ENCODE results near the gene NIPSNAP2. TPM values are rescaled to one million over a fixed set of nuclear protein-coding genes. Genes with fewer than 3 reads are reported as not detected.

The NIPSNAP2 gene
- total RNA-seq, 1 experiment from 2014 or later, result 49.5 TPM

DNA sequence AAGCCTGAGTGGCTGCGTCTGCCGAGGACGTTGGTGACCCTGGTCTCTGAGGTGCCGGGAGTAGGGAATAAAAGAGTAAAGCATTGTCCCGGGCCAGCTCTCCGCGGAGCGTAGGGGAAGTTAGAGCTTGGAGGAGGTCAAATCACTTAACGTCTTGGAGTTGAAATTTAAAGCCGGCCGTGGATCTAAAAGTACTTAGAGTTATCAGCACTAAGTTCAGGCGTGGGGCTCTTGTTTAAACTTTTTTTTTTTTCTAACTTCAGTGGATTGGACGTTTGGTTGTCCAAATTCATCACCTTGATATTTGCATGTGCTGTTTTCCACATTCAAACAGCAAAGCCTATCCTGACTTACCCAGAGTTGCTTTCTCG is 700 bp downstream of the NIPSNAP2 start:
- H3K27ac ChIP-seq, result peak overlapping the region; percentile 93

GRCh38 chr7:55965805-55966421 is 1.5 kb downstream of the NIPSNAP2 start:
- Histone ChIP-seq H3K36me3 (peaks cover 14% of the 10 kb centered on the region; the same call in 1 of the 2 replicates), H3K4me1 (replicated peaks) (peaks cover 14% of the 10 kb centered on the region), H3K4me3 (peak overlapping the region; percentile 97; the same call in 1 of the 2 replicates), H3K27ac (no peak overlapping the region; the same call in 1 of the 2 replicates), H3K27me3 (replicated peaks) (no peaks in the 10 kb centered on the region), H3K9me3 (replicated peaks) (no peaks in the 10 kb centered on the region)
- no peak for DNase-seq (ENCODE audit: low read depth in 1 of 2, low spot score in 2 of 2)

More for the DNA sequence above, 700 bp downstream of the NIPSNAP2 start:
- Histone ChIP-seq H3K4me3 (peak overlapping the region; percentile 97), H3K4me1 (replicated peaks) (peaks cover 14% of the 10 kb centered on the region), H3K36me3 (peaks cover 14% of the 10 kb centered on the region; the same call in 1 of the 2 replicates), H3K9me3 (replicated peaks) (no peaks in the 10 kb centered on the region), H3K27me3 (replicated peaks) (no peaks in the 10 kb centered on the region)
- peak in 1 of 2 experiments; percentile 71 for DNase-seq (ENCODE audit: low read depth in 1 of 2, low spot score in 2 of 2)

DNA sequence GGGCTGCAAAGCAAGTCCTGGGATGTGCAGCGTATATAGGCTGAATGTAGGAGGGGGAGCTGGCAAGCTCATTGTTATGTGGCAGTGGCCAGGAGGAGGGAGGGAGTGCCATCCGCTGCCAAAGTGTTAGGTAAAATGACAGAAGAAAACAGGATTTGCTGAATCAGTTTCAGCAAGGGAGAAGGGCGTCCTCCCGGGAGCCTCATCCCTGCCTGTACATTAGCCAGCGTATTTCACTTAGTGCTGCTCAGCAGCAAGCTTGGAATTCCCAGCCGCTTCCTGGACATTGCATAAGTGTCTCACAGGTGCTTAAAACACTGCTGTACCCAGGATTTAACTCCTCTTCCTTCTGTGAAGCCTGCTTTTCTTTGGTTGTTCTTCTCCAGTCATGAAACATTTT is 2.5 kb downstream of the NIPSNAP2 start:
- peaks cover 14% of the 10 kb centered on the region for H3K4me1 ChIP-seq (replicated peaks)
- no peak overlapping the region for H3K27ac ChIP-seq
- no peaks in the 10 kb centered on the region for H3K27me3 ChIP-seq (replicated peaks)
- no peak for DNase-seq (ENCODE audit: low read depth in 1 of 2, low spot score in 2 of 2)
- peaks cover 14% of the 10 kb centered on the region; the same call in 1 of the 2 replicates for H3K36me3 ChIP-seq
- H3K9me3 ChIP-seq (replicated peaks), result no peaks in the 10 kb centered on the region
- no peak overlapping the region for H3K4me3 ChIP-seq

DNA sequence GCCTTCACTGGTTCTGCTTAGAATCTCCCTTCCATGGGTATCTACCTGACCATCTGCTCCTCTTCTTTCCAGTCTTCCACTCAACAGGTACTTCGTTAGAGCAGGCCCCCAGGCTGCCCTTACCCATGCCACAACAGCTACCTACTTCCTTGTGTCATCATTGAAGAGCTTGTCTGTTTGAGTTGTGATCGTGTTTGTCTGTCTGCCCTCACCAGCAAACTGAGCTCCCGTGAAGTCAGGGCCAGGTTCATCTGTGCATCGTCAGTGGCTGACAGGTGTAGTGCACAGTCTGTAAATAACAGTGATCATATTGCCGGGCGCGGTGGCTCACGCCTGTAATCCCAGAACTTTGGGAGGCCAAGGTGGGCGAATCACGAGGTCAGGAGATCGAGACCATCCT is 5.0 kb downstream of the NIPSNAP2 start:
- no peaks in the 10 kb centered on the region for H3K9me3 ChIP-seq (replicated peaks)
- DNase-seq (ENCODE audit: low read depth in 1 of 2, low spot score in 2 of 2), result no peak
- no peak overlapping the region for H3K27ac ChIP-seq
- H3K36me3 ChIP-seq, result peaks cover 14% of the 10 kb centered on the region; the same call in 1 of the 2 replicates
- H3K4me1 ChIP-seq (replicated peaks), result peaks cover 8% of the 10 kb centered on the region
- no peaks in the 10 kb centered on the region for H3K27me3 ChIP-seq (replicated peaks)
- no peak overlapping the region for H3K4me3 ChIP-seq

DNA sequence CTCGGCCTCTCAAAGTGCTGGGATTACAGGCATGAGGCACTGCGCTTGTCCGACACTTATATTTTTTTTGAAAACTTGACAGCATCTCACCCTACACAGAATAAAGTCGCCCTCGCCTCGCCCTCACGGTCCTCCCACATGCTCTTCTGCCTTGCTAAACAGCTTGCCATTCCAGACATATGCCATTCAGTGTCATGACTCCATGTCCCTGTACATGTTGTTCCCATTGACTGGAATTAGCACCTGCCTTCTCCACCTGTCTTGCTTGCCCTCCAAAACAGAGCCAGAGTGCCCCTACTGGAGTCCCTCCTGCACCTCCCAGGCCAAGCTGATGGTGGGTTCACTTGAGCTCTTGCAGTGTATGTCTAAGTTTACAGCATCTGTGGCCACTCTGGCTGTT is 6.2 kb downstream of the NIPSNAP2 start:
- no peaks in the 10 kb centered on the region for H3K27me3 ChIP-seq (replicated peaks)
- no peak for DNase-seq (ENCODE audit: low read depth in 1 of 2, low spot score in 2 of 2)
- H3K4me1 ChIP-seq (replicated peaks), result peaks cover 5% of the 10 kb centered on the region
- no peak overlapping the region for H3K4me3 ChIP-seq
- no peaks in the 10 kb centered on the region for H3K9me3 ChIP-seq (replicated peaks)
- no peak overlapping the region for H3K27ac ChIP-seq
- peaks cover 11% of the 10 kb centered on the region; the same call in 1 of the 2 replicates for H3K36me3 ChIP-seq

DNA sequence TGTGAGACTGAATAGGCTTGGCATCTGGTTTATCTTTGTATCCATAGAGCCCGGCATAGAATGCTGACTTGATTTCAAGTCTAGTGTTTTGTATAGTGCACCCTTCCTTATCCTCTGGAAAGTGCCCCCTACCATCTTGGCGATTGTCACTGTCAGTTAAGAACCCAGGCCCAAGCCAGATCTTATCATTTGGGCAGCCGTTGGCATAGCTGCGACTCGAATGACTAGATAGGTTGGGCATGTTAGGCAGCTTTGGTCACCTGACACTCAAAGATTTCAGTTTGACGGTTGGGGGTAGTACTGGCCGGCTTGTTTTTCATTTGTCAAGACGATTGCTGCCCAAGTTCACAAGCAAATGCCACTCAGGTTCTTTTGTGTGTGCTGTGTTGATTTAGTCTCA is 6.6 kb downstream of the NIPSNAP2 start:
- no peak for DNase-seq (ENCODE audit: low read depth in 1 of 2, low spot score in 2 of 2)
- Histone ChIP-seq H3K9me3 (replicated peaks) (no peaks in the 10 kb centered on the region), H3K4me3 (no peak overlapping the region), H3K27ac (no peak overlapping the region), H3K36me3 (peaks cover 7% of the 10 kb centered on the region; the same call in 1 of the 2 replicates), H3K27me3 (replicated peaks) (no peaks in the 10 kb centered on the region), H3K4me1 (replicated peaks) (peaks cover under 1% of the 10 kb centered on the region)

GRCh38 chr7:55973747-55974250 is 9.4 kb downstream of the NIPSNAP2 start:
- H3K27ac ChIP-seq, result no peak overlapping the region
- no peaks in the 10 kb centered on the region for H3K9me3 ChIP-seq (replicated peaks)
- no peak overlapping the region for H3K4me3 ChIP-seq
- H3K36me3 ChIP-seq, result peaks cover 4% of the 10 kb centered on the region; the same call in 1 of the 2 replicates
- H3K4me1 ChIP-seq (replicated peaks), result no peaks in the 10 kb centered on the region
- H3K27me3 ChIP-seq (replicated peaks), result no peaks in the 10 kb centered on the region
- no peak for DNase-seq (ENCODE audit: low read depth in 1 of 2, low spot score in 2 of 2)

DNA sequence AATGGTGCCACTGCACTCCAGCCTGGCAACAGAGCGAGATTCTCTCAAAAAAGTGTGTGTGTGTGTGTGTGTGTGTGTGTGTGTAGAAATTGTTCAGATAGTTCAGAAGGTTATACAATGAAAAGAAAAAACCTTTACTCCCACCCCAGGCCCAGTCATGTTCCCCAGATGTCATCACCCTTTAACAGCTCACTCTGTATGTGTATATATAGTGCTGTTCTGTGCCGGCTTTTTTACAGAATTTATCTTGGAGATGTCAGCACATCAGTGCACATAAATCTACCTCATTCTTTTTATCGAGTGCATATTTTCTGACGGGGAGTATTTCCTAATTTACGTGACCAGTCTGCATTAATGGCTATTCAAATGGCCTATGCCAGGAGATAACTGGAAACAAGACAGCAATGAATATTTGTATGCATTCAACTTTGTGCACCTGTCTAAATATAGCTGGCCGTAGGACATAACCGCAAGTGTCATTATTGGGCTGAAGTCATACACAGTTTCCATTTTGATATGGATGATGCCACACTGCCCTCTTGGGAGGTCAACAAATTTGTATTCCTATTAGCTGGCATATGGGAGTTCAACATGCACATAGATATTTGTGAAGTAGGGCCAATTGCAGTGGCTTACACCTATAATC is 11.7 kb downstream of the NIPSNAP2 start:
- Histone ChIP-seq H3K27me3 (replicated peaks) (no peaks in the 10 kb centered on the region), H3K36me3 (peaks cover 21% of the 10 kb centered on the region)

GRCh38 chr7:55977831-55978230 is 13.4 kb downstream of the NIPSNAP2 start:
- Histone ChIP-seq H3K36me3 (peaks cover 33% of the 10 kb centered on the region), H3K27me3 (replicated peaks) (no peaks in the 10 kb centered on the region), H3K4me1 (replicated peaks) (no peaks in the 10 kb centered on the region), H3K4me3 (no peak overlapping the region), H3K9me3 (replicated peaks) (no peaks in the 10 kb centered on the region), H3K27ac (no peak overlapping the region)
- no peak for DNase-seq (ENCODE audit: low read depth in 1 of 2, low spot score in 2 of 2)

More for the DNA sequence above, 11.7 kb downstream of the NIPSNAP2 start:
- no peaks in the 10 kb centered on the region for H3K9me3 ChIP-seq (replicated peaks)
- DNase-seq (ENCODE audit: low read depth in 1 of 2, low spot score in 2 of 2), result no peak
- no peak overlapping the region for H3K4me3 ChIP-seq
- no peak overlapping the region for H3K27ac ChIP-seq
- no peaks in the 10 kb centered on the region for H3K4me1 ChIP-seq (replicated peaks)

DNA sequence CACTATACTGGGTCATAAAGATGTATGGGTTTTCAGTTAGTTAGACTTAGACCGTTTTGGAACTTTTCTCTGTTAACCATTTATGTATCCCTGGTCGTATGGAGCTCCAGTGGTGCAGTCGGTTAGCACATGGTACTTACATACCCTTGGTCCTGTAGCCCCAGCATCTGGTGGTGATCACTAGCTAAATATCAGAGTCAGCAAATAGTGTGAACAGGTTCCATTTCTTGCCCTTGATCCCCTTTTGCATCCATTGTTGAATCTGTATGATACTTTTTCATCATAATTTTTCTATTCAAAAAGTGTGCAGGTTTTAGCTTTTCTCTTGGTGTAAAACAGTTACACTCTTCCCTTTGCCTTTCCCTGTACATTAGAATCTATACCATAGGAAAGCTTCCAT is 15.9 kb downstream of the NIPSNAP2 start:
- Histone ChIP-seq H3K27ac (no peak overlapping the region), H3K4me3 (no peak overlapping the region), H3K9me3 (replicated peaks) (no peaks in the 10 kb centered on the region), H3K27me3 (replicated peaks) (no peaks in the 10 kb centered on the region), H3K36me3 (peaks cover 49% of the 10 kb centered on the region), H3K4me1 (replicated peaks) (no peaks in the 10 kb centered on the region)
- no peak for DNase-seq (ENCODE audit: low read depth in 1 of 2, low spot score in 2 of 2)

DNA sequence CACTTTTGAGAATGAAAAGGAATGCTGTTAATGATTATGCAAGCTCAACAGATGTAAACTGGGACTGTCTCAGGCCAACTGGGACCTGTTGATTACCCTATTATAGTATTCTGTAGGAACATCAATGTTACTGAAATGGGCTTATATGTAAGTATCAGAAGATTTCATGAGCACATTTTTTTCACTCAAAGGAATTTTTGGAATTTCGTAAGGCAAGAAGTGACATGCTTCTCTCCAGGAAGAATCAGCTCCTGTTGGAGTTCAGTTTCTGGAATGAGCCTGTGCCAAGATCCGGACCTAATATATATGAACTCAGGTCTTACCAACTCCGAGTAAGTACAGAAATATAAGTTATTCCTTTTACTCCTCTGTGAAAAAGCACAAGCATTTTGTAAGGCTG is 19.2 kb downstream of the NIPSNAP2 start:
- Histone ChIP-seq H3K27ac (no peak overlapping the region), H3K9me3 (replicated peaks) (no peaks in the 10 kb centered on the region), H3K4me1 (replicated peaks) (no peaks in the 10 kb centered on the region), H3K36me3 (peaks cover 59% of the 10 kb centered on the region), H3K4me3 (no peak overlapping the region), H3K27me3 (replicated peaks) (no peaks in the 10 kb centered on the region)
- DNase-seq (ENCODE audit: low read depth in 1 of 2, low spot score in 2 of 2), result no peak

DNA sequence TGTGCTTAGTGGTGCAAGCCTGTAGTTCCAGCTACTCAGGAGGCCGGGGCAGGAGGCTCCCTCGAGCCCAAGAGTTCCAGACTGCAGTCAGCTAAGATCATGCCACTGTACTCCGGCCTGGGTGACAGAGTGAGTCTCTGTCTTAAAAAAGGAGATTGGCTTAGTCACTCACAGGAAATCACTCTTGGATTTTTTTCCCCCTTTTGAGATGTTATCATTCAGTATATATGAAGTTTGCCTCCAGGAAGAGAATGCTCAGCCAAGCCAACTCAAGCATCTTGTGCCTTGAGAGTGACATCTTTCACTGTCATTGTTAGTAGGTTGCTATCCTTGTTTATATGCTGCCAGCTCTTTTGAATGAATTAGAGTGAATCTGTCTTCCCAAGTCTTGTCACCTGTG is 28.0 kb downstream of the NIPSNAP2 start:
- no peak overlapping the region for H3K27ac ChIP-seq
- H3K27me3 ChIP-seq (replicated peaks), result no peaks in the 10 kb centered on the region
- peaks cover 23% of the 10 kb centered on the region for H3K36me3 ChIP-seq
- H3K9me3 ChIP-seq (replicated peaks), result no peaks in the 10 kb centered on the region
- no peak for DNase-seq (ENCODE audit: low read depth in 1 of 2, low spot score in 2 of 2)
- H3K4me1 ChIP-seq (replicated peaks), result no peaks in the 10 kb centered on the region
- no peak overlapping the region for H3K4me3 ChIP-seq

DNA sequence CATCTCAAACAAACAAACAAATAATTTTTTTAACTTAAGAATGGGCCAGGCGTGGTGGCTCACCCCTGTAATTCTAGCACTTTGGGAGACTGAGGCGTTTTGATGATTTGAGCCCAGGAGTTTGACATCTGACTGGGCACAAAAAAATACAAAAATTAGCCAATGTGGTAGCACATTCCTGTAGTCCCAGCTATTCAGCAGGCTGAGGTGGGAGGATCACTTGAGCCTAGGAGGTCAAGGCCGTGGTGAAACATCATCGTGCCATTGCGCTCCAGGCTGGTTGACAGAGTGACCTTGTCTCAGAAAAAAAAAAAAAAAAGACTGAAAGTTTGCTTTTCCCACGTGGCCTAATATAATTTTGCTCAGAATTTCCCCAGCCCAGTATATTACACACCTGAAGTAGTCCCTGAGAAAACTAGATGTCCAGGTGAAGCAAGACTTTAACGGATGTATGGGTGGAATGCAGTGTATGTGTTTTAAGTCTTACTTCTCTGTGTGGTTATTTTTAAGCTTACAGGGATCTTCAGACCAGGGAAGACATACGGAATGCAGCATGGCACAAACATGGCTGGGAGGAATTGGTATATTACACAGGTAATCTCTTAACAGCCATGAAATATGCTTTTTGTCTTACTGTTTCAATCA is 32.6 kb downstream of the NIPSNAP2 start:
- Histone ChIP-seq H3K27me3 (replicated peaks) (no peaks in the 10 kb centered on the region), H3K9me3 (replicated peaks) (no peaks in the 10 kb centered on the region), H3K4me1 (replicated peaks) (no peaks in the 10 kb centered on the region), H3K4me3 (no peak overlapping the region), H3K27ac (no peak overlapping the region), H3K36me3 (peaks cover 25% of the 10 kb centered on the region)
- no peak for DNase-seq (ENCODE audit: low read depth in 1 of 2, low spot score in 2 of 2)

- Histone ChIP-seq H3K4me3 (no peak overlapping the region), H3K27ac (no peak overlapping the region), H3K4me1 (replicated peaks) (no peaks in the 10 kb centered on the region), H3K9me3 (replicated peaks) (no peaks in the 10 kb centered on the region), H3K36me3 (peaks cover 2% of the 10 kb centered on the region), H3K27me3 (replicated peaks) (no peaks in the 10 kb centered on the region)
- no peak for DNase-seq (ENCODE audit: low read depth in 1 of 2, low spot score in 2 of 2)
These were observed 39.4 kb downstream of the NIPSNAP2 start for GRCh38 chr7:56003749-56004148.

Measured in SJSA1 (cell line).